Measurements from ENCODE around the gene IGSF1. TPM values are rescaled to one million over a fixed set of nuclear protein-coding genes. Genes with fewer than 3 reads are reported as not detected.

IGSF1 gene
- 1 to 10 TPM; 2.4 to 4.1 TPM for total RNA-seq
- long read RNA-seq, partial matches to known transcripts: 4 of 5 reads
- long read RNA-seq, other reads (novel, unspliced or antisense): 1 of 5 reads

- ATAC-seq: peak; percentile 84 to 94
- DNase-seq: peak; percentile 47
- intact Hi-C loops (cut with DNase I): no loop called here
Measured at GRCh38 chrX:131288738-131289511, at the start of gene IGSF1. Gene IGSF1, minus strand, starts transcription at chrX:131289306. Its CDS starts 2,632 bp downstream, at chrX:131286674.

GRCh38 chrX:131332331-131332730 is 43.2 kb upstream of the IGSF1 start:
- intact Hi-C loops (cut with DNase I): no loop called here

GRCh38 chrX:131331152-131331551 is 42.0 kb upstream of the IGSF1 start:
- intact Hi-C loops (cut with DNase I): no loop called here
- DNase-seq (no peak), ATAC-seq (no peak)

More at GRCh38 chrX:131332331-131332730, 43.2 kb upstream of the IGSF1 start:
- ATAC-seq (no peak), DNase-seq (no peak)

- DNase-seq (no peak), ATAC-seq (no peak)
- intact Hi-C loops (cut with DNase I): no loop called here
Measured at GRCh38 chrX:131330735-131331134, 41.6 kb upstream of the IGSF1 start.

GRCh38 chrX:131322651-131323050 is 33.5 kb upstream of the IGSF1 start:
- ATAC-seq (no peak), DNase-seq (no peak)
- intact Hi-C loops (cut with DNase I): no loop called here

- ATAC-seq: no peak
- intact Hi-C loops (cut with DNase I): no loop called here
- DNase-seq: no peak
Measured at GRCh38 chrX:131317326-131317725, 28.2 kb upstream of the IGSF1 start.

- intact Hi-C loops (cut with DNase I): no loop called here
- ATAC-seq: no peak
- no peak for DNase-seq
Measured at GRCh38 chrX:131316260-131316659, 27.2 kb upstream of the IGSF1 start.

GRCh38 chrX:131308980-131309379 is 19.9 kb upstream of the IGSF1 start:
- ATAC-seq (no peak), DNase-seq (no peak)
- intact Hi-C loops (cut with DNase I): no loop called here

GRCh38 chrX:131306601-131307000 is 17.5 kb upstream of the IGSF1 start:
- DNase-seq (no peak), ATAC-seq (no peak)
- intact Hi-C loops (cut with DNase I): no loop called here

GRCh38 chrX:131305926-131306325 is 16.8 kb upstream of the IGSF1 start:
- intact Hi-C loops (cut with DNase I): no loop called here
- no peak for ATAC-seq

GRCh38 chrX:131302701-131303100 is 13.6 kb upstream of the IGSF1 start:
- ATAC-seq (no peak), DNase-seq (no peak)
- intact Hi-C loops (cut with DNase I): no loop called here

More at GRCh38 chrX:131305926-131306325, 16.8 kb upstream of the IGSF1 start:
- no peak for DNase-seq

- ATAC-seq: no peak
- intact Hi-C loops (cut with DNase I): no loop called here
Measured at GRCh38 chrX:131301155-131301554, 12.0 kb upstream of the IGSF1 start.

GRCh38 chrX:131298846-131299245 is 9.7 kb upstream of the IGSF1 start:
- DNase-seq: no peak
- intact Hi-C loops (cut with DNase I): no loop called here
- no peak for ATAC-seq

More at GRCh38 chrX:131301155-131301554, 12.0 kb upstream of the IGSF1 start:
- DNase-seq: no peak

GRCh38 chrX:131298036-131298435 is 8.9 kb upstream of the IGSF1 start:
- DNase-seq: no peak
- ATAC-seq: no peak
- intact Hi-C loops (cut with DNase I): no loop called here

GRCh38 chrX:131289527-131289926 is 421 bp upstream of the IGSF1 start:
- intact Hi-C loops (cut with DNase I): no loop called here
- ATAC-seq (no peak), DNase-seq (no peak)

- intact Hi-C loops (cut with DNase I): no loop called here
- ATAC-seq (no peak), DNase-seq (no peak)
Measured at GRCh38 chrX:131288188-131288587, 918 bp downstream of the IGSF1 start.

- DNase-seq: no peak
- intact Hi-C loops (cut with DNase I): no loop called here
- ATAC-seq: no peak
Measured at GRCh38 chrX:131287560-131288179, 1.4 kb downstream of the IGSF1 start.

GRCh38 chrX:131279617-131280016 is 9.5 kb downstream of the IGSF1 start:
- intact Hi-C loops (cut with DNase I): no loop called here
- ATAC-seq: no peak
- DNase-seq: no peak

- DNase-seq (no peak), ATAC-seq (peak in 1 of 2 donors; percentile 5)
- intact Hi-C loops (cut with DNase I): no loop called here
Measured at GRCh38 chrX:131279197-131279596, 9.9 kb downstream of the IGSF1 start.

GRCh38 chrX:131277543-131278136 is 11.5 kb downstream of the IGSF1 start:
- no peak for DNase-seq
- no peak for ATAC-seq
- intact Hi-C loops (cut with DNase I): no loop called here
